GM06990 (cell line): ENCODE results near the gene PJA1.

Experiments used
- DNase-seq: peaks from one replicate; pipeline ENCODE4 v3.0.0-alpha.2; 2011; ENCODE audit not compliant: insufficient read length; ENCODE audit errors: extremely low read depth
- H3K27me3 ChIP-seq: replicated peaks from 2 replicates; pipeline ENCODE4 v1.6.0; 2011; ENCODE audit warnings: low read length; ENCODE audit not compliant: control insufficient read depth, insufficient read depth
- H3K36me3 ChIP-seq: 2 replicates; pipeline ENCODE4 v1.5.1; 2011; ENCODE audit warnings: low read length; ENCODE audit not compliant: control insufficient read depth, insufficient read depth
- H3K4me3 ChIP-seq: replicated peaks from 2 replicates; pipeline ENCODE4 v1.5.1; 2011; ENCODE audit warnings: low read depth, mild to moderate bottlenecking, control low read depth, low read length
- TF ChIP-seq, protein P1 (sequence below): IDR thresholded peaks from 2 replicates; pipeline ENCODE4 v1.5.1; 2011; ENCODE audit warnings: low read length, control low read depth, mild to moderate bottlenecking, inconsistent platforms; ENCODE audit not compliant: insufficient read depth, poor library complexity, severe bottlenecking

The PJA1 gene

DNA sequence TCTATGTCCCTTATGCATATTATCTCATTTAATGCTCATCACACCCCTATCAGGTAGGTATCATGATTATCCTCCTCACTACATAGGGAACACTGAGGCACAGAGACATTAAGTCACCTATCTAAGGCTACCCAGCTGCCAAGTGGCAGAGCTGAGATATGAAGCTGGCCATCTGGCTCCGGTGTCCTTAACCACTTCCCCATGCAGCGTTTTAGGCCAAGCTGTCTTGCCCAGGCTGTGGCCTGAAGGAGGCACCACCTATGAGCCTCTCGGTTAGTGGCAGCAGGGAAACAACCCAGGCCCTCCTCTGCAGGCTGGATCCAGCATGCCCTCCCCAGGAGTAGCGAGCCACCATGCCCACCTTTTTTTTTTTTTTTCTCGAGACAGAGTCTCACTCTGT, 16.3 kb downstream of the PJA1 start:
- TF ChIP-seq, protein P1, sequence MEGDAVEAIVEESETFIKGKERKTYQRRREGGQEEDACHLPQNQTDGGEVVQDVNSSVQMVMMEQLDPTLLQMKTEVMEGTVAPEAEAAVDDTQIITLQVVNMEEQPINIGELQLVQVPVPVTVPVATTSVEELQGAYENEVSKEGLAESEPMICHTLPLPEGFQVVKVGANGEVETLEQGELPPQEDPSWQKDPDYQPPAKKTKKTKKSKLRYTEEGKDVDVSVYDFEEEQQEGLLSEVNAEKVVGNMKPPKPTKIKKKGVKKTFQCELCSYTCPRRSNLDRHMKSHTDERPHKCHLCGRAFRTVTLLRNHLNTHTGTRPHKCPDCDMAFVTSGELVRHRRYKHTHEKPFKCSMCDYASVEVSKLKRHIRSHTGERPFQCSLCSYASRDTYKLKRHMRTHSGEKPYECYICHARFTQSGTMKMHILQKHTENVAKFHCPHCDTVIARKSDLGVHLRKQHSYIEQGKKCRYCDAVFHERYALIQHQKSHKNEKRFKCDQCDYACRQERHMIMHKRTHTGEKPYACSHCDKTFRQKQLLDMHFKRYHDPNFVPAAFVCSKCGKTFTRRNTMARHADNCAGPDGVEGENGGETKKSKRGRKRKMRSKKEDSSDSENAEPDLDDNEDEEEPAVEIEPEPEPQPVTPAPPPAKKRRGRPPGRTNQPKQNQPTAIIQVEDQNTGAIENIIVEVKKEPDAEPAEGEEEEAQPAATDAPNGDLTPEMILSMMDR, result no peak
- Histone ChIP-seq H3K36me3 (no peaks in the 10 kb centered on the region), H3K27me3 (peaks cover 1% of the 10 kb centered on the region; the same call in 1 of the 2 replicates), H3K4me3 (no peak overlapping the region)
- DNase-seq, result no peak

DNA sequence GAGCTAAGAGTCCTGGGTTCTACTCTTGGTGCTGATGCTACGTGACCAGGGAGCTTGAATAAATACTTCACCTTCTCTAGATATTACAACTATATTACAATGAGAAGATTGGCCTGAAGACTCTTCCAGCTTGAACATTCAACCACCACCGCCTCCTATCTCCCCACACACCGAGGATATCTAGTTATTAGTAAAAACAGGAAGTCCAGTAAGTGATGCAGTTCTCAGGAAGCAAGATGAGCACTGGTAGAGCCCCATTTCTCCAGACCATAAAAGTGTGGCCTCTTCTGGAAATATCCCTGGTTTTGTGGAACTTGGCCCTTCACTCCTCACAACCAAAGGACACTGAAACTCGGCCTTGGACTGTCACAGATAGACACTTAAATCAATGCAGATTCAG, 18.5 kb downstream of the PJA1 start:
- peaks cover 1% of the 10 kb centered on the region; the same call in 1 of the 2 replicates for H3K27me3 ChIP-seq
- no peak for DNase-seq
- no peak overlapping the region for H3K4me3 ChIP-seq
- TF ChIP-seq, protein P1, result no peak
- H3K36me3 ChIP-seq, result no peaks in the 10 kb centered on the region

DNA sequence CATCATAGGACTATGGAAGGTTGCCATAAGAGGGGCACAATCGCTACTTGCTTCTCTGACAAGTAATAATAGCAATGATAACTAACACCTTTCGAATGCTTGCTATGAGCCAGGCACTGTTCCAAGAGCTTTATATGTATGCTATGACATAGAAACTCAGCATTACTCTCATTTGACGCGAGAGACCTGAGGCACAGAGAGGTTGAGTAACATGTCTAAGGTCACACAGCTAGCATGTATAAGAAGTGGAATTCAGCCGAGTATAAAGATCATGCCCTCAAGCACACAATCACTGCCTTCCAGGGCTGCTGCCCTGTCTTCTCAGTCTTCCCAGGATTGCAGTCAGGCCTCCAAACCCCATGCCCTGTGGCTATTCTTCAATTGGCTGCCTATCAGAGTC, 19.5 kb downstream of the PJA1 start:
- peaks cover 1% of the 10 kb centered on the region for H3K27me3 ChIP-seq
- H3K36me3 ChIP-seq, result no peaks in the 10 kb centered on the region
- TF ChIP-seq, protein P1, result no peak
- DNase-seq, result no peak
- no peak overlapping the region for H3K4me3 ChIP-seq

DNA sequence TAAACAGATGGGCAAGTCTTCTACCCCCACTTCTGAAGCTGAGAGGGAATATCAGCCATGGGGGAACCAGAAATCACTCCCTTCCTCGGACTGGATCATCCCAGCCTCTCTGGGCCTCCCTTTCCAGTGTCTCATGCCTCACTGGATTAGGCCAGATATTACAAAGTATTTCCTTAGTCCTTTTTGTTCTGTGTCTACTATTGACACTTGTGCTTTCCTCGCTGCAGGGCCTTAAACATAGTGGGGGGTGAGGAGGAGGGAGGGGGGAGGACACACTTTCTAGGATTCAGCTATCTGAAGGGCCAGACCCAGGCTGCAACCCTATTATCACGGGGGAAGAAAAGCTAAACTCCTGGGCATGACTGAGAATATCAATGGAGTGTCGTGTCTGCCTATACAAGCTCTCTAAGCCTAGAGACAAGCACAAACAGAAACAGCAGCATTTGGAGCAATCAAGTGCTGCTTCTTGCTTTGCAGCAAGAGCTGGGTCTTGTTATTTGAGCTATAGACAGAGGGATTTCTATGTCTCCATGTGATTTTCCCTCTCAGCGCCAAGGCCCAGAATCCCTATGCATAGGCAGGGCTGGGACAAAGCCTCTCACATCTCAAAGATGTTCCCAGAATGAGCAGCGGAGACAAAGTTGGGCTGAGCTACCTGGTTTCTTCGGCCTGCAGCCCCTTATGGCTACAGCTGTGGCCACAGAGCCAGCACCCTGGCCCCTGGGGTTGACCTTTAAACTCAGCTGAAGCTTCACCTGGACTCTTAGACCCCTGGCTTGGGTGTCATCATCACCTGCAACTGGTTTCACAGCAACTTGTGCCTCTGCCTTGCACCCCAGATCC, 20.2 kb downstream of the PJA1 start:
- no peak for DNase-seq
- Histone ChIP-seq H3K36me3 (no peaks in the 10 kb centered on the region), H3K4me3 (no peak overlapping the region), H3K27me3 (peaks cover 1% of the 10 kb centered on the region)
- TF ChIP-seq, protein P1, result no peak

DNA sequence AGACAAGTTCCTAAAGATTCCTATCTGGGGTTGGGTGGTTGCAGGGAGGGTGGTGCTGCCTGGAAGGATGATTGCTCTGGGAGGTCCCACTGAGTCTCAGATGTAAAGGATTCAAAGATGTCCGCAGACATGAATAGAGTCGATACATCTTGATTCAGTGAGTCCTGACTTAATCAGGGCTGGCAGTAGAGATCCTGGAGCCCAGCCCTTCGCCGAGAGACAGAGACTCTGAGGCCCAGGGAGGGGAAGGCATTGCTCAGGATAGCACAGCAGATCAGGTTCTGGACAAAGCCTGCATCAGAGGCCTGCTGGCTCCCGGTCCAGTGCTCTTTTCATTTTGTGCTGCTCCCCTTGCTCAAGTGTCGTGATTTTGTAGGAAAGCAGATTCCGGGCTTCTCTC, 21.7 kb downstream of the PJA1 start:
- peaks cover 1% of the 10 kb centered on the region for H3K27me3 ChIP-seq
- H3K36me3 ChIP-seq, result no peaks in the 10 kb centered on the region
- TF ChIP-seq, protein P1, result no peak
- no peak for DNase-seq
- no peak overlapping the region for H3K4me3 ChIP-seq
